HepG2 (cell line): ENCODE data around the gene CDS1. TPM values are rescaled to one million over a fixed set of nuclear protein-coding genes. Genes with fewer than 3 reads are reported as not detected.

Experiments
- ATAC-seq: fragments of 200-7000 bp; cut with Tn5 transposase; 3 replicates; pipeline ENCODE4 v1.9.1; 2020; ENCODE audit warnings: mild to moderate bottlenecking, moderate library complexity
- BruUV-seq: library from RNA; stranded (reverse); fragments of 400-500 nt; replicated peaks from 2 replicates; lab custom pipeline; 2021; lab: Mats Ljungman, UMichigan
- CTCF ChIA-PET: fragments of 300-600 bp; formaldehyde crosslinking; extraction: SDS; loops from one replicate; lab custom pipeline; 2021; ENCODE audit warnings: low total read pairs, inconsistent platforms, low intra/inter-chr PET ratio; lab: Yijun Ruan, JAX
- POLR2A ChIA-PET: fragments of 350-600 bp; sonication (Branson Sonifier 250); formaldehyde crosslinking; loops from one replicate; lab custom pipeline; 2020; ENCODE audit warnings: antibody characterized with exemption, inconsistent platforms; lab: Yijun Ruan, JAX
- DNase-seq: peaks from one replicate; pipeline ENCODE4 v3.0.0-alpha.2; 2015; ENCODE audit warnings: low spot score
- FAIRE-seq: peaks from 3 replicates; lab custom pipeline; 2011; peaks lifted over from hg19 to GRCh38; lab: Jason Lieb, UNC
- H2AFZ ChIP-seq: one replicate; pipeline ENCODE4 v1.6.1; 2011; ENCODE audit warnings: low read length, inconsistent platforms
- H3K27ac ChIP-seq: fragments of 300-600 bp; 3 replicates; pipeline ENCODE4 v1.8.0; 2011; ENCODE audit warnings: mixed run types, mild to moderate bottlenecking, mixed read lengths, low read length, inconsistent platforms; ENCODE audit not compliant: insufficient read depth; ENCODE audit errors: extremely low read length
- H3K27me3 ChIP-seq, 2 experiments: fragments of 200-600 bp in 1 of 2; 2 replicates in 1 of 2; 3 replicates in 1 of 2; pipeline versions ENCODE4 v1.6.0 to v1.8.0; 2011; ENCODE audit warnings: low read length in 2 of 2, mild to moderate bottlenecking in 2 of 2, moderate library complexity in 2 of 2, inconsistent platforms in 1 of 2; ENCODE audit not compliant: insufficient read depth in 2 of 2, control insufficient read depth in 1 of 2
- H3K36me3 ChIP-seq, 2 experiments: fragments of 200-600 bp in 1 of 2; replicated peaks in 1 of 2; 2 replicates in 1 of 2; 3 replicates in 1 of 2; pipeline versions ENCODE4 v1.5.1 to v1.8.0; 2011; ENCODE audit warnings: low read length in 2 of 2, inconsistent platforms in 1 of 2; ENCODE audit not compliant: insufficient read depth in 2 of 2, control insufficient read depth in 1 of 2
- H3K4me1 ChIP-seq: 2 replicates; pipeline ENCODE4 v1.5.1; 2012; ENCODE audit warnings: low read length, inconsistent platforms; ENCODE audit not compliant: insufficient read depth
- H3K4me2 ChIP-seq: 2 replicates; pipeline ENCODE4 v1.6.0; 2011; ENCODE audit warnings: low read depth, low read length, inconsistent platforms
- H3K4me3 ChIP-seq, 3 experiments: fragments of 200-600 bp in 1 of 3; sonication (generic), shearing (Covaris generic) in 1 of 3; replicated peaks in 1 of 3; 2 replicates each; pipeline ENCODE4 v1.5.1; 2011 to 2016; ENCODE audit warnings: low read length in 3 of 3, inconsistent platforms in 2 of 3, low read depth in 2 of 3, mild to moderate bottlenecking in 2 of 3, control low read depth in 1 of 3, mixed read lengths in 1 of 3; ENCODE audit not compliant: insufficient read depth in 1 of 3
- H3K79me2 ChIP-seq: one replicate; pipeline ENCODE4 v1.6.1; 2011; ENCODE audit warnings: low read length, inconsistent platforms; ENCODE audit not compliant: insufficient read depth
- H3K9ac ChIP-seq: 2 replicates; pipeline ENCODE4 v1.6.0; 2011; ENCODE audit warnings: mild to moderate bottlenecking, low read depth, low read length, inconsistent platforms; ENCODE audit not compliant: insufficient read depth
- H3K9me3 ChIP-seq: 2 replicates; pipeline ENCODE4 v1.5.1; 2012; ENCODE audit warnings: mild to moderate bottlenecking, low read length
- H4K20me1 ChIP-seq: 2 replicates; pipeline ENCODE4 v1.6.0; 2011; ENCODE audit warnings: inconsistent platforms, mild to moderate bottlenecking, low read length, moderate library complexity; ENCODE audit not compliant: insufficient read depth
- CBX1 ChIP-seq: IDR thresholded peaks from one replicate; pipeline ENCODE4 v1.6.1; 2016; ENCODE audit warnings: antibody characterized with exemption, low read depth
- CC2D1A ChIP-seq: sonication (generic); formaldehyde crosslinking; IDR thresholded peaks from 2 replicates; pipeline ENCODE4 v1.8.1; 2023; ENCODE audit warnings: mild to moderate bottlenecking, missing genetic modification reagents
- CEBPG ChIP-seq: IDR thresholded peaks from 2 replicates; pipeline ENCODE4 v1.6.1; 2016
- CREB1 ChIP-seq, 2 experiments: fragments of 450-650 bp in 1 of 2; IDR thresholded peaks; 2 replicates each; pipeline ENCODE4 v1.6.1; 2016 to 2017; ENCODE audit warnings: control low read depth in 1 of 2, mild to moderate bottlenecking in 1 of 2, missing compliant biosample characterization in 1 of 2, missing genetic modification characterization in 1 of 2
- CREM ChIP-seq, 2 experiments: sonication (generic) in 1 of 2; formaldehyde crosslinking in 1 of 2; IDR thresholded peaks; 2 replicates each; pipeline versions ENCODE4 v1.4.0 to v1.6.1; 2016 to 2020; ENCODE audit warnings: antibody characterized with exemption in 1 of 2, mild to moderate bottlenecking in 1 of 2, missing genetic modification reagents in 1 of 2
- ELF1 ChIP-seq: sonication (generic); formaldehyde crosslinking; IDR thresholded peaks from 2 replicates; pipeline ENCODE4 v1.4.0; 2020; ENCODE audit warnings: missing genetic modification reagents
- MATR3 ChIP-seq: sonication (generic); formaldehyde crosslinking; IDR thresholded peaks from 2 replicates; pipeline ENCODE4 v1.4.0; 2020; ENCODE audit warnings: missing genetic modification reagents
- PHF8 ChIP-seq: sonication (generic); formaldehyde crosslinking; IDR thresholded peaks from 2 replicates; pipeline ENCODE4 v1.5.0; 2020; ENCODE audit warnings: missing genetic modification reagents
- SALL1 ChIP-seq: sonication (generic); formaldehyde crosslinking; IDR thresholded peaks from 2 replicates; pipeline ENCODE4 v1.8.0; 2022; ENCODE audit warnings: mild to moderate bottlenecking, missing genetic modification reagents
- SATB2 ChIP-seq: sonication (generic); formaldehyde crosslinking; IDR thresholded peaks from 2 replicates; pipeline ENCODE4 v1.5.0; 2020; ENCODE audit warnings: missing genetic modification reagents
- ZNF30 ChIP-seq: sonication (generic); formaldehyde crosslinking; IDR thresholded peaks from 2 replicates; pipeline ENCODE4 v1.5.0; 2020; ENCODE audit warnings: mild to moderate bottlenecking, missing genetic modification reagents
- ZNF383 ChIP-seq: sonication (generic); formaldehyde crosslinking; IDR thresholded peaks from 2 replicates; pipeline ENCODE4 v1.4.0; 2020; ENCODE audit warnings: missing genetic modification reagents, mild to moderate bottlenecking, borderline replicate concordance
- ZNF619 ChIP-seq: sonication (generic); formaldehyde crosslinking; IDR thresholded peaks from 2 replicates; pipeline ENCODE4 v1.4.0; 2020; ENCODE audit warnings: mild to moderate bottlenecking, missing genetic modification reagents
- WGBS: methylation state at CpG from one replicate; pipeline ENCODE4 v1.1.6; 2017; ENCODE audit warnings: low lambda C conversion rate; 5-methylcytosine and 5-hydroxymethylcytosine counted together
- in situ Hi-C: cut with HindIII; loops from 2 replicates; pipeline ENCODE4 v1.10.0; 2017; ENCODE audit warnings: low pct_unique_long_range_greater_than_20kb; ENCODE audit not compliant: extremely low pct_ligation_motif_present
- intact Hi-C: fragments of 100-400 bp; cut with micrococcal nuclease; formaldehyde crosslinking; loops from one replicate; pipeline ENCODE4 v1.10.0; 2022; ENCODE audit not compliant: unreplicated experiment
- polyA plus RNA-seq, 8 experiments: library from polyadenylated mRNA; depleted of rRNA in 3 of 8; stranded (reverse) in 7 of 8; unstranded in 1 of 8; fragments of >200 nt; fragmentation: Illumina TruSeq in 4 of 8; extraction: Trizol in 4 of 8; gene quantifications; 2 replicates each; pipeline versions ENCODE4 v1.2.1 to v1.2.3, GENCODE V29; 2011 to 2016; ENCODE audit warnings: low read depth in 4 of 8, missing spikeins in 1 of 8, mixed read lengths in 1 of 8; ENCODE audit not compliant: insufficient read depth in 1 of 8
- total RNA-seq, 5 experiments: library from RNA; depleted of rRNA; stranded (reverse); fragments of >200 nt; fragmentation: Illumina TruSeq; extraction: Trizol; gene quantifications; 2 replicates each; pipeline ENCODE4 v1.2.3, GENCODE V29; 2016; ENCODE audit warnings: low read depth in 1 of 5
- TF ChIP-seq, protein P1 (sequence below): sonication (generic); formaldehyde crosslinking; IDR thresholded peaks from 2 replicates; pipeline ENCODE4 v1.4.0; 2020; ENCODE audit warnings: mild to moderate bottlenecking, missing genetic modification reagents
- TF ChIP-seq, protein P2 (sequence below): sonication (generic); formaldehyde crosslinking; IDR thresholded peaks from 2 replicates; pipeline ENCODE4 v1.9.0; 2021; ENCODE audit warnings: missing genetic modification reagents, borderline replicate concordance
- TF ChIP-seq, protein P3 (sequence below): sonication (generic); formaldehyde crosslinking; conservative IDR thresholded peaks from 2 replicates; pipeline ENCODE4 v1.4.0; 2020; ENCODE audit warnings: missing genetic modification reagents
- TF ChIP-seq, protein P4 (sequence below): IDR thresholded peaks from 2 replicates; pipeline ENCODE4 v1.6.1; 2012; ENCODE audit warnings: inconsistent platforms

Gene CDS1
- total and polyA plus RNA-seq, 2 of the 13 experiments (the other 11 are each of a cell fraction or from before 2014, with no cell fraction given) = 2.1 to 3.2 TPM

DNA sequence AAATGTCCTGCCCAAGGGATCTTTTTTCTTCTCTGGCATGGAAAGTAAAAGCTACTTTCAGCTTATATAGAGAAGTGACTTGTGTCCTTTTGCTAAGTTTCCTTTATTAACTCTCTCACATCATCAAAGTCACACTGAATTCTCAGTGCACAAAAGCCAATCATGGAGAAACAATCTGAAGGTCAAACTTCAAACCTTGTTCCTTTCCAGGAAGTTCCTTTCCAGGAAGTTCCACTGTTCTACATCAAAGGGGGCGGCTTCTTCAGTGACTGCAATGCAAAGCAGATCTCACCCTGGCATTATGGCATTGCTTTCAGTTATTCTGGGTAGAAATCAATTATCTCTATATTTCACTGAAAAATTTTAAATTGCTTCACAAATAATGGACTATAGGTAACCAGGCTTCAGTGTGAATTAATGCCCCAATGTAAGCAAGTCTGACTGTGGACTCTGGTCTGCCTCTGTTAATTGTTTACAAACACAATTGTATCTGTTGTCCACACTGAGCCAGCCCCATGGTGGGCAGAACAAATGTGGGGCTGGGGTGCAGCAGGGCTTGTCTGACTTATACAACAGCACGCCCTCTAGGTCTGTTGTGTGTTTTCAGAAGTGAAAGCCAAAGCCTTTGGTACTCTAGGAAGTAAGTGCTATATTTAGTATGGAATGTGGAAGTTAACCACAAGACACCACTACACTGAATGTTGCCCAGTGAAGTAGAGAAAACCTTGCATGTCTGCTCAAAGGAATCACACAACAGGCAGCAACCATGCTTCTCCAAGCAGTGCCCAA, 98.8 kb downstream of the CDS1 start:
- BruUV-seq = no TSS peak
- in situ Hi-C loops = no loop called here
- TF ChIP-seq, protein P1, sequence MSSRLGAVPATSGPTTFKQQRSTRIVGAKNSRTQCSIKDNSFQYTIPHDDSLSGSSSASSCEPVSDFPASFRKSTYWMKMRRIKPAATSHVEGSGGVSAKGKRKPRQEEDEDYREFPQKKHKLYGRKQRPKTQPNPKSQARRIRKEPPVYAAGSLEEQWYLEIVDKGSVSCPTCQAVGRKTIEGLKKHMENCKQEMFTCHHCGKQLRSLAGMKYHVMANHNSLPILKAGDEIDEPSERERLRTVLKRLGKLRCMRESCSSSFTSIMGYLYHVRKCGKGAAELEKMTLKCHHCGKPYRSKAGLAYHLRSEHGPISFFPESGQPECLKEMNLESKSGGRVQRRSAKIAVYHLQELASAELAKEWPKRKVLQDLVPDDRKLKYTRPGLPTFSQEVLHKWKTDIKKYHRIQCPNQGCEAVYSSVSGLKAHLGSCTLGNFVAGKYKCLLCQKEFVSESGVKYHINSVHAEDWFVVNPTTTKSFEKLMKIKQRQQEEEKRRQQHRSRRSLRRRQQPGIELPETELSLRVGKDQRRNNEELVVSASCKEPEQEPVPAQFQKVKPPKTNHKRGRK = no peak
- TF ChIP-seq MATR3 (no peak), CEBPG (CRISPR knock-in tag) (no peak), ZNF619 (CRISPR knock-in tag) (no peak), SALL1 (peak; percentile 31; the same call in 1 of the 2 replicates), ELF1 (CRISPR knock-in tag) (peak; percentile 21; the same call in 1 of the 2 replicates), CBX1 (no peak), CREM (IDR thresholded peaks at IDR 0.05) (0 out of 2 replicates have a peak, but pooled peaks have one; percentile 17), CREM (CRISPR knock-in tag; IDR thresholded peaks at IDR 0.05) (no peak), ZNF383 (CRISPR knock-in tag) (no peak), PHF8 (no peak), SATB2 (no peak), ZNF30 (no peak), CREB1 (IDR thresholded peaks at IDR 0.05) (no peak), CREB1 (CRISPR knock-in tag; IDR thresholded peaks at IDR 0.05) (no peak), CC2D1A (CRISPR knock-in tag) (no peak)
- TF ChIP-seq, protein P2, sequence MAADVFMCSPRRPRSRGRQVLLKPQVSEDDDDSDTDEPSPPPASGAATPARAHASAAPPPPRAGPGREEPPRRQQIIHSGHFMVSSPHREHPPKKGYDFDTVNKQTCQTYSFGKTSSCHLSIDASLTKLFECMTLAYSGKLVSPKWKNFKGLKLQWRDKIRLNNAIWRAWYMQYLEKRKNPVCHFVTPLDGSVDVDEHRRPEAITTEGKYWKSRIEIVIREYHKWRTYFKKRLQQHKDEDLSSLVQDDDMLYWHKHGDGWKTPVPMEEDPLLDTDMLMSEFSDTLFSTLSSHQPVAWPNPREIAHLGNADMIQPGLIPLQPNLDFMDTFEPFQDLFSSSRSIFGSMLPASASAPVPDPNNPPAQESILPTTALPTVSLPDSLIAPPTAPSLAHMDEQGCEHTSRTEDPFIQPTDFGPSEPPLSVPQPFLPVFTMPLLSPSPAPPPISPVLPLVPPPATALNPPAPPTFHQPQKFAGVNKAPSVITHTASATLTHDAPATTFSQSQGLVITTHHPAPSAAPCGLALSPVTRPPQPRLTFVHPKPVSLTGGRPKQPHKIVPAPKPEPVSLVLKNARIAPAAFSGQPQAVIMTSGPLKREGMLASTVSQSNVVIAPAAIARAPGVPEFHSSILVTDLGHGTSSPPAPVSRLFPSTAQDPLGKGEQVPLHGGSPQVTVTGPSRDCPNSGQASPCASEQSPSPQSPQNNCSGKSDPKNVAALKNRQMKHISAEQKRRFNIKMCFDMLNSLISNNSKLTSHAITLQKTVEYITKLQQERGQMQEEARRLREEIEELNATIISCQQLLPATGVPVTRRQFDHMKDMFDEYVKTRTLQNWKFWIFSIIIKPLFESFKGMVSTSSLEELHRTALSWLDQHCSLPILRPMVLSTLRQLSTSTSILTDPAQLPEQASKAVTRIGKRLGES (CRISPR knock-in tag) = no peak
- TF ChIP-seq, protein P3, sequence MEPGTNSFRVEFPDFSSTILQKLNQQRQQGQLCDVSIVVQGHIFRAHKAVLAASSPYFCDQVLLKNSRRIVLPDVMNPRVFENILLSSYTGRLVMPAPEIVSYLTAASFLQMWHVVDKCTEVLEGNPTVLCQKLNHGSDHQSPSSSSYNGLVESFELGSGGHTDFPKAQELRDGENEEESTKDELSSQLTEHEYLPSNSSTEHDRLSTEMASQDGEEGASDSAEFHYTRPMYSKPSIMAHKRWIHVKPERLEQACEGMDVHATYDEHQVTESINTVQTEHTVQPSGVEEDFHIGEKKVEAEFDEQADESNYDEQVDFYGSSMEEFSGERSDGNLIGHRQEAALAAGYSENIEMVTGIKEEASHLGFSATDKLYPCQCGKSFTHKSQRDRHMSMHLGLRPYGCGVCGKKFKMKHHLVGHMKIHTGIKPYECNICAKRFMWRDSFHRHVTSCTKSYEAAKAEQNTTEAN (CRISPR knock-in tag) = no peak
- TF ChIP-seq, protein P4, sequence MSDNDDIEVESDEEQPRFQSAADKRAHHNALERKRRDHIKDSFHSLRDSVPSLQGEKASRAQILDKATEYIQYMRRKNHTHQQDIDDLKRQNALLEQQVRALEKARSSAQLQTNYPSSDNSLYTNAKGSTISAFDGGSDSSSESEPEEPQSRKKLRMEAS = no peak

More for the DNA sequence above, 98.8 kb downstream of the CDS1 start:
- no peak overlapping the region for H3K9ac ChIP-seq
- H3K36me3 ChIP-seq = peaks cover 11 to 39% of the 10 kb centered on the region in 2 experiments
- no peak overlapping the region; a peak in 1 of 6 replicates for H3K4me3 ChIP-seq
- H3K4me1 ChIP-seq = peaks cover 24% of the 10 kb centered on the region
- peak overlapping the region; percentile 38 for H3K4me2 ChIP-seq
- H3K27ac ChIP-seq = peak overlapping the region; percentile 45
- ATAC-seq = peak; percentile 87
- ChIA-PET POLR2A (no interaction called here), CTCF (no interaction called here)
- 92% methylated on average over 2 of the region's 2 CpGs for WGBS
- H3K9me3 ChIP-seq = no peaks in the 10 kb centered on the region
- H4K20me1 ChIP-seq = no peaks in the 10 kb centered on the region
- no peak for FAIRE-seq
- no peaks in the 10 kb centered on the region for H3K79me2 ChIP-seq
- H3K27me3 ChIP-seq = no peaks in the 10 kb centered on the region
- peak; percentile 38 for DNase-seq
- no peak overlapping the region for H2AFZ ChIP-seq
- intact Hi-C loops = loop anchor here (5.0 kb wide), 1 partner anchor 99 kb away; the partner anchor contains the start of gene CDS1
